Bronchial epithelial cell (primary cell): ENCODE results near the gene CRAMP1. TPM values are rescaled to one million over a fixed set of nuclear protein-coding genes. Genes with fewer than 3 reads are reported as not detected.

Experiments
- DNase-seq: peaks from one replicate; pipeline ENCODE4 v3.0.0-alpha.2; 2010; ENCODE audit warnings: low read depth
- FAIRE-seq: peaks from 2 replicates; lab custom pipeline; 2011; peaks lifted over from hg19 to GRCh38; lab: Jason Lieb, UNC
- H3K27me3 ChIP-seq: 2 replicates; pipeline ENCODE4 v1.5.1; 2011; ENCODE audit warnings: low read length; ENCODE audit not compliant: control insufficient read depth, insufficient read depth
- H3K36me3 ChIP-seq: 2 replicates; pipeline ENCODE4 v1.5.1; 2011; ENCODE audit warnings: low read length; ENCODE audit not compliant: control insufficient read depth, insufficient read depth
- H3K4me3 ChIP-seq: 2 replicates; pipeline ENCODE4 v1.5.1; 2011; ENCODE audit warnings: mild to moderate bottlenecking, low read depth, low read length, control low read depth
- CTCF ChIP-seq: IDR thresholded peaks from 2 replicates; pipeline ENCODE4 v1.5.1; 2011; ENCODE audit warnings: mild to moderate bottlenecking, moderate library complexity, low read length, control low read depth, inconsistent platforms; ENCODE audit not compliant: insufficient read depth, severe bottlenecking
- total RNA-seq: library from RNA; depleted of rRNA; stranded (reverse); fragments of >200 nt; gene quantifications from 2 replicates; pipeline ENCODE4 v1.2.1, GENCODE V29; 2014

Gene CRAMP1
- total RNA-seq, 1 donor from 2014 or later = 3.9 TPM

- DNase-seq (no peak), FAIRE-seq (peak; percentile 99)
- no peak for TF ChIP-seq CTCF
- H3K36me3 ChIP-seq = peaks cover 20% of the 10 kb centered on the region
- H3K27me3 ChIP-seq = no peaks in the 10 kb centered on the region
- no peak overlapping the region for H3K4me3 ChIP-seq
These were observed 39.2 kb downstream of the CRAMP1 start for GRCh38 chr16:1651094-1651973.

- DNase-seq (no peak), FAIRE-seq (no peak)
- no peak overlapping the region for H3K4me3 ChIP-seq
- no peaks in the 10 kb centered on the region for H3K27me3 ChIP-seq
- TF ChIP-seq CTCF = no peak
- peaks cover 24% of the 10 kb centered on the region for H3K36me3 ChIP-seq
These were observed 39.8 kb downstream of the CRAMP1 start for GRCh38 chr16:1651974-1652312.

GRCh38 chr16:1653023-1653422 is 40.9 kb downstream of the CRAMP1 start:
- no peak for TF ChIP-seq CTCF
- DNase-seq (no peak), FAIRE-seq (no peak)
- Histone ChIP-seq H3K36me3 (peaks cover 29% of the 10 kb centered on the region), H3K4me3 (no peak overlapping the region), H3K27me3 (no peaks in the 10 kb centered on the region)

DNA sequence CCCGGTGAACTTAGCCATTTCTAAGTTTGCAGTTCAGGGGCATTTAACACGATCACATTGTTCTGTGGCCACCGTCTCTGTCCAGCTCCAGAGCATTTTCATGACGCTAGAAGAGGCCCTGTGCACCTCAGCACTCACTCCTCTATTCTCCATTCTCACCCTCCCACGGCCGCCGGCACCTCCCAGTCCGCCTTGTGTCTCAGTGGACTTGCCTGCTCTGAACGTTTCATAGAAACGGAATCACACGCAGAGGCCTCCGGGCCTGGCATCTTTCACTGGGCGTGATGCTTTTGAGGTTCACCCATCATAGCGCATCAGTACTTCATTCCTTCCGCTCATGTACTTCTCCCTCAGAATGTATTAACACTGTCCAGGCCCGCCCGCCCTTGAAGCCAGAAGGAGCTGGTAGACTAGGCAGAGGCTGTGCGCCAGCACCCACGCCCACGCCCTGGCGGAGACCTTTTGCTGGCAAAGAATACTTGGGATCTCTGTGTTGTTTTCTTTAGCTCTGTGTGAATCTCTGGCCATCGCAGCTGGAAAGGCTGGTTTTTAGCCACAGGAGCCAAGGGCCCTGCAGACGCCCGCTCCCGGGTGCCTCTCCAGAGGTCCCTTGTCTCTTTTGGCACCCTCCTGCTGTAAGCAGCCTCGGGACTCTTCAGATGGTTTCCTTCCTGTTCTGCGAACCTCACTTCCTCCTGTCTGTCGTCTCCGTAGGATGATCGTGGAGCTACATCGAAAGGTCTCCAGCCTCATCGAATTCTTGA is 42.5 kb downstream of the CRAMP1 start:
- no peak for TF ChIP-seq CTCF
- no peak overlapping the region for H3K4me3 ChIP-seq
- H3K27me3 ChIP-seq = no peaks in the 10 kb centered on the region
- peaks cover 34% of the 10 kb centered on the region for H3K36me3 ChIP-seq
- DNase-seq (no peak), FAIRE-seq (no peak)

DNA sequence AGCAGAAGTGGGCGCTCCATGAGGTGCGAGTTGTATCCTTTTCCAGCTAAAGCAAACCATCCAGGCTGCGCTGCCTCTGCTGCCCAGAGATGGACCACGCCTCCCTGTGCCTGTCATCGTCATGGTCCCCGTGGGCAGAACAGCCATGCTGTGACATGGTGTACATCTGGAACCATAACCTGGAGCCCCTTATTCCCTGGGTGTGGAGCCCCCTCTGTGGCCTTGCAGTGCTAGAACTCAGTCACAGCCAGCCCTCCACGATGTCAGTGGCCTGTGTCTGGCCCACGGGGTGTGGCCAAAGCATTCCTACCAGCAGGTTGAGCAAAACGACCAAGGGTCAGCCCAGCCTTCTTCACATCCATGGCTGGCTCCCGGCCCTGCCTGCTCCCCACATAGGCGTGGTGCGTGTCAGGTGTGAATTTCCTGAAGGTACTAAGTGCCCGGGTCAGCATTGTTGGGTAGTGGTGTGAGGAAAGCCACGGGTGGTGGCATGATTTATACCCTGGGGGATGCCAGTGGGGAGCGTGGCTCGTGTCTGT is 43.2 kb downstream of the CRAMP1 start:
- H3K27me3 ChIP-seq = no peaks in the 10 kb centered on the region
- no peak for TF ChIP-seq CTCF
- peak; percentile 50 for FAIRE-seq
- no peak overlapping the region for H3K4me3 ChIP-seq
- no peak for DNase-seq
- H3K36me3 ChIP-seq = peaks cover 37% of the 10 kb centered on the region
